ENCODE measurements around the gene LIMCH1.
"Not testable (repeated sequence)": the region's sequence is repeated elsewhere in the genome, so short reads cannot be mapped to it uniquely, and the experiment has no call there.

Gene LIMCH1

GRCh38 chr4:41703785-41704184 is 165.8 kb downstream of the LIMCH1 start:
- Histone ChIP-seq H3K36me3 (ENCODE audit: insufficient read depth, low read length) (no peaks in the 10 kb centered on the region), H3K27me3 (ENCODE audit: insufficient read depth, low read length, poor library complexity, severe bottlenecking) (no peaks in the 10 kb centered on the region), H3K9me3 (ENCODE audit: insufficient read depth, low read depth, low read length) (no peaks in the 10 kb centered on the region), H3F3A (ENCODE audit: low read depth) (no peaks in the 10 kb centered on the region), H4K20me1 (ENCODE audit: insufficient read depth, low read length, poor library complexity, severe bottlenecking) (no peaks in the 10 kb centered on the region), H3K9me2 (replicated peaks; ENCODE audit: low read depth, low read length) (no peaks in the 10 kb centered on the region), H3K4me2 (ENCODE audit: low read depth, low read length, poor library complexity, severe bottlenecking) (no peak overlapping the region), H3K79me2 (ENCODE audit: insufficient read depth, low read length) (no peaks in the 10 kb centered on the region), H2AFZ (ENCODE audit: low read length) (no peak overlapping the region), H3K4me3 (ENCODE audit: low read length, poor library complexity, severe bottlenecking) (no peak overlapping the region), H3K9ac (ENCODE audit: low read depth, low read length, poor library complexity, severe bottlenecking) (no peak overlapping the region), H3K4me1 (ENCODE audit: insufficient read depth, low read length, poor library complexity, severe bottlenecking) (no peaks in the 10 kb centered on the region)
- TF ChIP-seq CTCF (conservative IDR thresholded peaks at IDR 0.05; ENCODE audit: low read length), result no peak
- TF ChIP-seq EZH2phosphoT487 (IDR thresholded peaks at IDR 0.05; ENCODE audit: borderline replicate concordance), result no peak

- Histone ChIP-seq H3K27me3 (ENCODE audit: insufficient read depth, low read length, poor library complexity, severe bottlenecking) (no peaks in the 10 kb centered on the region), H3K9me2 (replicated peaks; ENCODE audit: low read depth, low read length) (no peaks in the 10 kb centered on the region), H3K79me2 (ENCODE audit: insufficient read depth, low read length) (no peaks in the 10 kb centered on the region), H3K4me1 (ENCODE audit: insufficient read depth, low read length, poor library complexity, severe bottlenecking) (no peaks in the 10 kb centered on the region), H2AFZ (ENCODE audit: low read length) (no peak overlapping the region), H3F3A (ENCODE audit: low read depth) (no peaks in the 10 kb centered on the region), H3K4me3 (ENCODE audit: low read length, poor library complexity, severe bottlenecking) (no peak overlapping the region), H4K20me1 (ENCODE audit: insufficient read depth, low read length, poor library complexity, severe bottlenecking) (no peaks in the 10 kb centered on the region), H3K9ac (ENCODE audit: low read depth, low read length, poor library complexity, severe bottlenecking) (no peak overlapping the region), H3K9me3 (ENCODE audit: insufficient read depth, low read depth, low read length) (no peaks in the 10 kb centered on the region), H3K36me3 (ENCODE audit: insufficient read depth, low read length) (no peaks in the 10 kb centered on the region), H3K4me2 (ENCODE audit: low read depth, low read length, poor library complexity, severe bottlenecking) (no peak overlapping the region)
- TF ChIP-seq EZH2phosphoT487 (IDR thresholded peaks at IDR 0.05; ENCODE audit: borderline replicate concordance), result no peak
- TF ChIP-seq CTCF (conservative IDR thresholded peaks at IDR 0.05; ENCODE audit: low read length), result no peak
Measured at GRCh38 chr4:41709844-41710481, 172.0 kb downstream of the LIMCH1 start.

DNA sequence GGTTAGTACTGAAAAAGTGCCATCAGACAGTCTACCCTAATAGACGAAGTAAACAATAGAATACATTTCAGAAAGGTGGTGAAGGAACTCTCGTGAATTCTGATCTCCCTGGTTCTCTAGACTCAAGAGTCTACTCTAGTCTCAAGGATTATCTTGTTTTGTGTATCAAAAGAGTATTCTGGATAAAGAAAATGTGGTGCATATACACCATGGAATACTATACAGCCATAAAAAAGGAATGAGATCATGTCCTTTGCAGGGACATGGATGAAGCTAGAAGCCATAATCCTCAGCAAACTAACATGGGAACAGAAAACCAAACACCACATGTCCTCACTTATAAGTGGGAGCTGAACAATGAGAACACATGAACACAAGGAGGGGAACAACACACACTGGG is 173.7 kb downstream of the LIMCH1 start:
- H3K79me2 ChIP-seq (ENCODE audit: insufficient read depth, low read length); H3K4me3 ChIP-seq (ENCODE audit: low read length, poor library complexity, severe bottlenecking): not testable (repeated sequence)

DNA sequence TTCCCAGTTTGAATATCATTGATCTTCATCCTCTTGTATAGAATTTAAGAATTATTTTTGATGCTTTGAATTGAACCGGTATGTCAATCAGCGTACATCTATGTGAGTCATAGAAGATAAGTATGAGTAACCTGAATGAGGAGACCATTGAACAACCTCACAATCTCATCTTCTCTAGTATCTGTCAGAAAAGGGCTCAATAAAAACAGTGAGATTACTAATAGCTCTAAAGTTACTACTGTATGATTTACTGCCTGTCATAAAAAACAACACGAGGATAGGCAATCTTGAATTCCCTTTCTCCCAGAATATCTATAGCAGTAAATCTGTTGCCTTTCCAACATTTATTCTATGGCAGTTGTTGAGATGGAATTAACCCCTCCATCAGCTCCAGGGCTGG is 174.5 kb downstream of the LIMCH1 start:
- TF ChIP-seq CTCF (conservative IDR thresholded peaks at IDR 0.05; ENCODE audit: low read length), result no peak
- TF ChIP-seq EZH2phosphoT487 (IDR thresholded peaks at IDR 0.05; ENCODE audit: borderline replicate concordance), result no peak
- Histone ChIP-seq H3K4me2 (ENCODE audit: low read depth, low read length, poor library complexity, severe bottlenecking) (no peak overlapping the region), H2AFZ (ENCODE audit: low read length) (no peak overlapping the region), H3K9ac (ENCODE audit: low read depth, low read length, poor library complexity, severe bottlenecking) (no peak overlapping the region), H3F3A (ENCODE audit: low read depth) (no peaks in the 10 kb centered on the region), H4K20me1 (ENCODE audit: insufficient read depth, low read length, poor library complexity, severe bottlenecking) (no peaks in the 10 kb centered on the region), H3K9me3 (ENCODE audit: insufficient read depth, low read depth, low read length) (no peaks in the 10 kb centered on the region), H3K27me3 (ENCODE audit: insufficient read depth, low read length, poor library complexity, severe bottlenecking) (no peaks in the 10 kb centered on the region), H3K4me3 (ENCODE audit: low read length, poor library complexity, severe bottlenecking) (no peak overlapping the region), H3K79me2 (ENCODE audit: insufficient read depth, low read length) (no peaks in the 10 kb centered on the region), H3K36me3 (ENCODE audit: insufficient read depth, low read length) (no peaks in the 10 kb centered on the region), H3K4me1 (ENCODE audit: insufficient read depth, low read length, poor library complexity, severe bottlenecking) (no peaks in the 10 kb centered on the region), H3K9me2 (replicated peaks; ENCODE audit: low read depth, low read length) (no peaks in the 10 kb centered on the region)

More for the DNA sequence above, 173.7 kb downstream of the LIMCH1 start:
- not testable (repeated sequence) for H3K27me3 ChIP-seq (ENCODE audit: insufficient read depth, low read length, poor library complexity, severe bottlenecking); H3K9me3 ChIP-seq (ENCODE audit: insufficient read depth, low read depth, low read length); H3K4me2 ChIP-seq (ENCODE audit: low read depth, low read length, poor library complexity, severe bottlenecking); H3K4me1 ChIP-seq (ENCODE audit: insufficient read depth, low read length, poor library complexity, severe bottlenecking); H3K9me2 ChIP-seq (replicated peaks; ENCODE audit: low read depth, low read length); H3K9ac ChIP-seq (ENCODE audit: low read depth, low read length, poor library complexity, severe bottlenecking); H2AFZ ChIP-seq (ENCODE audit: low read length); H3K36me3 ChIP-seq (ENCODE audit: insufficient read depth, low read length); H3F3A ChIP-seq (ENCODE audit: low read depth); H4K20me1 ChIP-seq (ENCODE audit: insufficient read depth, low read length, poor library complexity, severe bottlenecking)

Data from Loucy (cell line).